HCT116 (cell line): ENCODE results near the gene PLAGL2.

Source experiments
- EGR1 ChIP-seq: IDR thresholded peaks from 2 replicates; pipeline ENCODE4 v1.6.1; 2012; ENCODE audit warnings: low read depth
- EZH2 ChIP-seq: fragments of 200-600 bp; sonication (generic); IDR thresholded peaks from 2 replicates; pipeline ENCODE4 v1.6.1; 2017; ENCODE audit warnings: antibody characterized with exemption, mixed run types
- POLR2A ChIP-seq: IDR thresholded peaks from 2 replicates; pipeline ENCODE4 v1.7.0; 2011; ENCODE audit warnings: borderline replicate concordance; ENCODE audit not compliant: insufficient read depth, insufficient read length; ENCODE audit errors: extremely low read depth
- ZFX ChIP-seq: fragments of 450-650 bp; IDR thresholded peaks from 2 replicates; pipeline ENCODE4 v1.6.1; 2017
- TF ChIP-seq, protein P1 (sequence below): IDR thresholded peaks from 2 replicates; pipeline ENCODE4 v1.6.1; 2012
- TF ChIP-seq, protein P2 (sequence below): IDR thresholded peaks from 2 replicates; pipeline ENCODE4 v1.6.1; 2012; ENCODE audit warnings: low read depth
- TF ChIP-seq, protein P3 (sequence below), 3 experiments: fragments of 200-600 bp in 1 of 3; sonication (generic) in 1 of 3; IDR thresholded peaks in 2 of 3; conservative IDR thresholded peaks in 1 of 3; 2 replicates each; pipeline ENCODE4 v1.5.1; 2012 to 2017; ENCODE audit warnings: low read depth in 2 of 3, low read length in 2 of 3, antibody characterized with exemption in 1 of 3, borderline replicate concordance in 1 of 3, control low read depth in 1 of 3, mild to moderate bottlenecking in 1 of 3, mixed read lengths in 1 of 3, mixed run types in 1 of 3, moderate library complexity in 1 of 3; ENCODE audit not compliant: insufficient read depth in 1 of 3

DNA sequence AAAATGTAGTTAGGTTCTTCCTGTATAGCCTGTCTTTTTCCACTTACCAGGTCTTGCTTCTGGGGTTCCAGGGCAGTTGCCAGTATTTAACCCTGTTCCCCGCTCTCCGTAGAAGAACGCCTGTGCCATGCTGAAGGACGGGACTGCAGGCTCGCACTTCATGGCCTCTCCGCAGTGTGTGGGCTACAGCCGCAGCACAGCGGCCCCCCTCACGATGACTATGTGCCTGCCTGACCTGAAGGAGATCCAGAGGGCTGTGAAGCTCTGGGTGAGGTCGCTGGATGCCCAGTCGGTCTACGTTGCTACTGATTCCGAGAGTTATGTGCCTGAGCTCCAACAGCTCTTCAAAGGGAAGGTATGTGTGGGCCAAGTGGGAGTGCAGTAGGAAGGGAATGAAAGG, 23.2 kb upstream of the PLAGL2 start:
- TF ChIP-seq POLR2A, result no peak
- TF ChIP-seq, protein P1, sequence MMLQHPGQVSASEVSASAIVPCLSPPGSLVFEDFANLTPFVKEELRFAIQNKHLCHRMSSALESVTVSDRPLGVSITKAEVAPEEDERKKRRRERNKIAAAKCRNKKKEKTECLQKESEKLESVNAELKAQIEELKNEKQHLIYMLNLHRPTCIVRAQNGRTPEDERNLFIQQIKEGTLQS, result no peak
- TF ChIP-seq, protein P2, sequence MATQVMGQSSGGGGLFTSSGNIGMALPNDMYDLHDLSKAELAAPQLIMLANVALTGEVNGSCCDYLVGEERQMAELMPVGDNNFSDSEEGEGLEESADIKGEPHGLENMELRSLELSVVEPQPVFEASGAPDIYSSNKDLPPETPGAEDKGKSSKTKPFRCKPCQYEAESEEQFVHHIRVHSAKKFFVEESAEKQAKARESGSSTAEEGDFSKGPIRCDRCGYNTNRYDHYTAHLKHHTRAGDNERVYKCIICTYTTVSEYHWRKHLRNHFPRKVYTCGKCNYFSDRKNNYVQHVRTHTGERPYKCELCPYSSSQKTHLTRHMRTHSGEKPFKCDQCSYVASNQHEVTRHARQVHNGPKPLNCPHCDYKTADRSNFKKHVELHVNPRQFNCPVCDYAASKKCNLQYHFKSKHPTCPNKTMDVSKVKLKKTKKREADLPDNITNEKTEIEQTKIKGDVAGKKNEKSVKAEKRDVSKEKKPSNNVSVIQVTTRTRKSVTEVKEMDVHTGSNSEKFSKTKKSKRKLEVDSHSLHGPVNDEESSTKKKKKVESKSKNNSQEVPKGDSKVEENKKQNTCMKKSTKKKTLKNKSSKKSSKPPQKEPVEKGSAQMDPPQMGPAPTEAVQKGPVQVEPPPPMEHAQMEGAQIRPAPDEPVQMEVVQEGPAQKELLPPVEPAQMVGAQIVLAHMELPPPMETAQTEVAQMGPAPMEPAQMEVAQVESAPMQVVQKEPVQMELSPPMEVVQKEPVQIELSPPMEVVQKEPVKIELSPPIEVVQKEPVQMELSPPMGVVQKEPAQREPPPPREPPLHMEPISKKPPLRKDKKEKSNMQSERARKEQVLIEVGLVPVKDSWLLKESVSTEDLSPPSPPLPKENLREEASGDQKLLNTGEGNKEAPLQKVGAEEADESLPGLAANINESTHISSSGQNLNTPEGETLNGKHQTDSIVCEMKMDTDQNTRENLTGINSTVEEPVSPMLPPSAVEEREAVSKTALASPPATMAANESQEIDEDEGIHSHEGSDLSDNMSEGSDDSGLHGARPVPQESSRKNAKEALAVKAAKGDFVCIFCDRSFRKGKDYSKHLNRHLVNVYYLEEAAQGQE, result no peak
- no peak for TF ChIP-seq EGR1
- TF ChIP-seq, protein P3, sequence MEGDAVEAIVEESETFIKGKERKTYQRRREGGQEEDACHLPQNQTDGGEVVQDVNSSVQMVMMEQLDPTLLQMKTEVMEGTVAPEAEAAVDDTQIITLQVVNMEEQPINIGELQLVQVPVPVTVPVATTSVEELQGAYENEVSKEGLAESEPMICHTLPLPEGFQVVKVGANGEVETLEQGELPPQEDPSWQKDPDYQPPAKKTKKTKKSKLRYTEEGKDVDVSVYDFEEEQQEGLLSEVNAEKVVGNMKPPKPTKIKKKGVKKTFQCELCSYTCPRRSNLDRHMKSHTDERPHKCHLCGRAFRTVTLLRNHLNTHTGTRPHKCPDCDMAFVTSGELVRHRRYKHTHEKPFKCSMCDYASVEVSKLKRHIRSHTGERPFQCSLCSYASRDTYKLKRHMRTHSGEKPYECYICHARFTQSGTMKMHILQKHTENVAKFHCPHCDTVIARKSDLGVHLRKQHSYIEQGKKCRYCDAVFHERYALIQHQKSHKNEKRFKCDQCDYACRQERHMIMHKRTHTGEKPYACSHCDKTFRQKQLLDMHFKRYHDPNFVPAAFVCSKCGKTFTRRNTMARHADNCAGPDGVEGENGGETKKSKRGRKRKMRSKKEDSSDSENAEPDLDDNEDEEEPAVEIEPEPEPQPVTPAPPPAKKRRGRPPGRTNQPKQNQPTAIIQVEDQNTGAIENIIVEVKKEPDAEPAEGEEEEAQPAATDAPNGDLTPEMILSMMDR (IDR thresholded peaks at IDR 0.05 in 2 of 3, conservative IDR thresholded peaks at IDR 0.05 in 1 of 3; ENCODE audit: borderline replicate concordance in 1 of 3, insufficient read depth in 1 of 3, low read depth in 2 of 3, low read length in 2 of 3), result no peak
- no peak for TF ChIP-seq EZH2
- TF ChIP-seq ZFX, result no peak
